Astrocyte (in vitro differentiated cells and primary cell): ENCODE data around the gene SETDB2. TPM values are rescaled to one million over a fixed set of nuclear protein-coding genes. Genes with fewer than 3 reads are reported as not detected.
"Not testable (repeated sequence)": the region's sequence is repeated elsewhere in the genome, so short reads cannot be mapped to it uniquely, and the experiment has no call there.

Experiments used
- DNase-seq: peaks from one replicate; pipeline ENCODE4 v3.0.0-alpha.2; 2010; ENCODE audit warnings: low read depth
- FAIRE-seq: peaks from 2 replicates; lab custom pipeline; 2011; peaks lifted over from hg19 to GRCh38; lab: Jason Lieb, UNC
- H2AFZ ChIP-seq: 2 replicates; pipeline ENCODE4 v1.6.0; 2012; ENCODE audit warnings: low read depth, low read length, inconsistent platforms
- H3K27ac ChIP-seq: 2 replicates; pipeline ENCODE4 v1.5.1; 2011; ENCODE audit warnings: low read depth, low read length, inconsistent platforms
- H3K27me3 ChIP-seq: 2 replicates; pipeline ENCODE4 v1.6.0; 2011; ENCODE audit warnings: low read length, inconsistent platforms; ENCODE audit not compliant: insufficient read depth
- H3K36me3 ChIP-seq: 2 replicates; pipeline ENCODE4 v1.5.1; 2011; ENCODE audit warnings: low read length, inconsistent platforms; ENCODE audit not compliant: insufficient read depth
- H3K4me1 ChIP-seq: 2 replicates; pipeline ENCODE4 v1.5.1; 2011; ENCODE audit warnings: low read length, inconsistent platforms; ENCODE audit not compliant: insufficient read depth
- H3K4me2 ChIP-seq: 2 replicates; pipeline ENCODE4 v1.6.0; 2012; ENCODE audit warnings: low read length, inconsistent platforms
- H3K4me3 ChIP-seq: 2 replicates; pipeline ENCODE4 v1.5.1; 2011; ENCODE audit warnings: low read depth, mild to moderate bottlenecking, low read length, inconsistent platforms; ENCODE audit not compliant: insufficient read depth
- H3K79me2 ChIP-seq: 2 replicates; pipeline ENCODE4 v1.6.0; 2012; ENCODE audit warnings: mild to moderate bottlenecking, low read length, inconsistent platforms; ENCODE audit not compliant: insufficient read depth
- H3K9ac ChIP-seq: 2 replicates; pipeline ENCODE4 v1.6.0; 2012; ENCODE audit warnings: mild to moderate bottlenecking, low read length, inconsistent platforms
- H3K9me3 ChIP-seq: 2 replicates; pipeline ENCODE4 v1.5.1; 2012; ENCODE audit warnings: low read depth, mild to moderate bottlenecking, low read length, inconsistent platforms; ENCODE audit not compliant: insufficient read depth
- H4K20me1 ChIP-seq: 2 replicates; pipeline ENCODE4 v1.6.0; 2012; ENCODE audit warnings: low read length, inconsistent platforms; ENCODE audit not compliant: insufficient read depth
- H3K27ac Mint-ChIP-seq: one replicate; pipeline ENCODE4 v1.8.0; 2021; ENCODE audit warnings: mild to moderate bottlenecking, mixed read lengths; ENCODE audit not compliant: unreplicated experiment
- H3K27me3 Mint-ChIP-seq: one replicate; pipeline ENCODE4 v1.8.0; 2021; ENCODE audit warnings: low read depth, mixed read lengths; ENCODE audit not compliant: unreplicated experiment
- H3K36me3 Mint-ChIP-seq: one replicate; pipeline ENCODE4 v1.8.0; 2021; ENCODE audit warnings: low read depth, mixed read lengths; ENCODE audit not compliant: unreplicated experiment
- H3K4me1 Mint-ChIP-seq: one replicate; pipeline ENCODE4 v1.8.0; 2021; ENCODE audit warnings: low read depth, mixed read lengths; ENCODE audit not compliant: unreplicated experiment
- H3K4me3 Mint-ChIP-seq: one replicate; pipeline ENCODE4 v1.8.0; 2021; ENCODE audit warnings: mild to moderate bottlenecking, moderate library complexity, mixed read lengths; ENCODE audit not compliant: unreplicated experiment
- H3K9me3 Mint-ChIP-seq: one replicate; pipeline ENCODE4 v1.8.0; 2021; ENCODE audit warnings: mild to moderate bottlenecking, mixed read lengths; ENCODE audit not compliant: unreplicated experiment
- EZH2 ChIP-seq: IDR thresholded peaks from 2 replicates; pipeline ENCODE4 v1.6.1; 2012; ENCODE audit warnings: mild to moderate bottlenecking, low read length, inconsistent platforms; ENCODE audit not compliant: insufficient read depth
- total RNA-seq: library from RNA; stranded (reverse); gene quantifications from 2 replicates; pipeline ENCODE4 v1.2.1, GENCODE V29; 2021
- TF ChIP-seq, protein P1 (sequence below): IDR thresholded peaks from 2 replicates; pipeline ENCODE4 v1.5.1; 2011; ENCODE audit warnings: low read depth, mild to moderate bottlenecking, inconsistent platforms, low read length, moderate library complexity; ENCODE audit not compliant: insufficient read depth

The SETDB2 gene
- total RNA-seq, 1 donor from 2014 or later, result 5.8 TPM

DNA sequence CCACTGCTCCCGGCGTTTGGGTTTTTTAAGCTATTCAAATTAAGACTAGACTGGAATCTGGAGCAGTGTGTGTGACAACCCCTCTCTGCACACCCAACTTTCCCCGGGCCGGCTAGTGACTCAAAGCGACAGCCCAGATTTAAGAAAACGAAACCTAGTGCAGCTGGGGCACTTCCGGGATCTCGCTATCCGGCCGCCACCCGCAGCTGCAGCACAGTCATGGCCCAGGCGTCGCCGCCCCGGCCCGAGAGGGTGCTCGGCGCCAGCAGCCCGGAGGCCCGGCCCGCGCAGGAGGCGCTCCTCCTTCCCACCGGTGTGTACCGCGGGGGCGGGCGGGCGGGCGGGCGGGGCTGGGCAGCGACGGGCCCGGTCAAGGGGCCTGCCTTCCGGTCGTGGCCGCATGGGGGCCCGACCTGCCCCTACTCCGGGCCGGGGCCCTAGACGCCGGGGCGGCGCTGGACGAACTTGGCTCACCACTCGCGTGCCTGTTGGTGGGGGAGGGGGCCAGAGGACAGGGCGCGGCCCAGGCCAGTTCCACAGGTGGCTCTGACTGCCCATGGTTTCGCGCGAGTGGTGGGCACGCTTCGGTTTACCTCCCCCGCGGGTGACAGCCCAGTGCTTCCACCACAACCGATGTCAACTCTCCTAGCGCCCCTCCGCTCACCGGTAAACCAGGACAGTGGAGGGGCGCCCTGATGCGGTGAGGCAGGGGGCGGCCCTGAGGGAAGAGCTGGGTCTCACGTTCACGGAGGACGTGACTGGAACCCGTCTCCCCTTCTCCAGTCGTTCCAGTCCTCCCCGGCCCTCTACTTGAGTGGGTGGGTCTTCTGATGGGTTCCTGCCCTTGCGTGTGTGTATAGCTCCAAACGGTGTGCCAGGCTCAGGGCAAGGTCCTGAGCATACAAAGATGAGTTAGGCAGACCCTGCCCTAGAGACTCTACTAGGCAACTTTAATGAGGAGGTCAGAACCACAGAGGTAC lies 52.0 kb downstream of the SETDB2 start, which contains the start of gene PHF11:
PHF11 (plus strand) TSS at position 171 of the 980 bp plus-strand sequence; CDS start at position 220, 49 bp downstream.
- Histone ChIP-seq H3K4me2 (peak within 1 kb of the TSS; percentile 94), H3K27me3 (no peaks in the 10 kb centered on the region), H3K79me2 (no peaks in the 10 kb centered on the region), H3K9ac (peak within 1 kb of the TSS; percentile 87), H3K4me1 (peaks cover 7% of the 10 kb centered on the region), H3K36me3 (no peaks in the 10 kb centered on the region), H3K4me3 (peak within 1 kb of the TSS; percentile 72), H3K9me3 (no peaks in the 10 kb centered on the region), H2AFZ (peak within 1 kb of the TSS; percentile 84), H3K27ac (peak within 1 kb of the TSS; percentile 60), H4K20me1 (no peaks in the 10 kb centered on the region)
- peak within 1 kb of the TSS; percentile 90 for H3K4me3 Mint-ChIP-seq
- H3K36me3 Mint-ChIP-seq, result peaks cover 10% of the 10 kb centered on the region
- H3K27ac Mint-ChIP-seq, result peak within 1 kb of the TSS; percentile 97
- H3K9me3 Mint-ChIP-seq, result no peaks in the 10 kb centered on the region
- no peaks in the 10 kb centered on the region for H3K27me3 Mint-ChIP-seq
- no peak for FAIRE-seq
- peaks cover 2% of the 10 kb centered on the region for H3K4me1 Mint-ChIP-seq
- peak; percentile 59 for DNase-seq
- TF ChIP-seq, protein P1, sequence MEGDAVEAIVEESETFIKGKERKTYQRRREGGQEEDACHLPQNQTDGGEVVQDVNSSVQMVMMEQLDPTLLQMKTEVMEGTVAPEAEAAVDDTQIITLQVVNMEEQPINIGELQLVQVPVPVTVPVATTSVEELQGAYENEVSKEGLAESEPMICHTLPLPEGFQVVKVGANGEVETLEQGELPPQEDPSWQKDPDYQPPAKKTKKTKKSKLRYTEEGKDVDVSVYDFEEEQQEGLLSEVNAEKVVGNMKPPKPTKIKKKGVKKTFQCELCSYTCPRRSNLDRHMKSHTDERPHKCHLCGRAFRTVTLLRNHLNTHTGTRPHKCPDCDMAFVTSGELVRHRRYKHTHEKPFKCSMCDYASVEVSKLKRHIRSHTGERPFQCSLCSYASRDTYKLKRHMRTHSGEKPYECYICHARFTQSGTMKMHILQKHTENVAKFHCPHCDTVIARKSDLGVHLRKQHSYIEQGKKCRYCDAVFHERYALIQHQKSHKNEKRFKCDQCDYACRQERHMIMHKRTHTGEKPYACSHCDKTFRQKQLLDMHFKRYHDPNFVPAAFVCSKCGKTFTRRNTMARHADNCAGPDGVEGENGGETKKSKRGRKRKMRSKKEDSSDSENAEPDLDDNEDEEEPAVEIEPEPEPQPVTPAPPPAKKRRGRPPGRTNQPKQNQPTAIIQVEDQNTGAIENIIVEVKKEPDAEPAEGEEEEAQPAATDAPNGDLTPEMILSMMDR, result no peak
- no peak for TF ChIP-seq EZH2

DNA sequence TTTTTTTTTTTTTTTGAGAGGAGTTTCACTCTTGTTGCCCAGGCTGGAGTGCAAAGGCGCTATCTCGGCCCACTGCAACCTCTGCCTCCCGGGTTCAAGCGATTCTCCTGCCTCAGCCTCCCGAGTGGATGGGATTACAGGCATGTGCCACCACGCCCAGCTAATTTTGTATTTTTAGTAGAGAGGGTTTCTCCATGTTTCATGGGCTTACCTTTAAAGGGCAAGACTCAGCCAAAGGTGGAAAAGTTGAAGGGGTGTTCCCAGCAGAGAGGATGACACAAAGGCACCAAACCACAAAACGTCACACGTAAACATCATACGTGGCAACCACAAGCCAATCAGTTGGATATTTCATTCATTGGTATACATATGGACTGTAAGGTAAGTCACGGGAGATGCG lies 52.8 kb downstream of the SETDB2 start:
- H3K36me3 ChIP-seq, H4K20me1 ChIP-seq, H3K36me3 Mint-ChIP-seq, DNase-seq, H3K9ac ChIP-seq, H3K79me2 ChIP-seq, H3K9me3 Mint-ChIP-seq, H3K27me3 Mint-ChIP-seq, FAIRE-seq, H3K9me3 ChIP-seq, H3K4me1 Mint-ChIP-seq, H3K4me3 ChIP-seq, H2AFZ ChIP-seq, H3K27me3 ChIP-seq, H3K27ac ChIP-seq, H3K4me2 ChIP-seq, H3K4me1 ChIP-seq: not testable (repeated sequence)
- peak overlapping the region; percentile 91 for H3K27ac Mint-ChIP-seq
- peak overlapping the region; percentile 86 for H3K4me3 Mint-ChIP-seq

- Histone ChIP-seq H3K9ac (no peak overlapping the region), H3K4me2 (no peak overlapping the region), H3K36me3 (no peaks in the 10 kb centered on the region), H3K27me3 (no peaks in the 10 kb centered on the region), H3K4me3 (no peak overlapping the region), H3K4me1 (peaks cover 7% of the 10 kb centered on the region), H3K9me3 (no peaks in the 10 kb centered on the region), H3K79me2 (no peaks in the 10 kb centered on the region), H2AFZ (no peak overlapping the region), H3K27ac (no peak overlapping the region), H4K20me1 (no peaks in the 10 kb centered on the region)
- no peaks in the 10 kb centered on the region for H3K9me3 Mint-ChIP-seq
- H3K4me1 Mint-ChIP-seq, result peaks cover 2% of the 10 kb centered on the region
- DNase-seq (no peak), FAIRE-seq (no peak)
- H3K36me3 Mint-ChIP-seq, result peaks cover 9% of the 10 kb centered on the region
- TF ChIP-seq, protein P1, result no peak
- TF ChIP-seq EZH2, result no peak
- no peak overlapping the region for H3K27ac Mint-ChIP-seq
- peak overlapping the region; percentile 86 for H3K4me3 Mint-ChIP-seq
- H3K27me3 Mint-ChIP-seq, result no peaks in the 10 kb centered on the region
These were observed 53.2 kb downstream of the SETDB2 start for GRCh38 chr13:49497272-49497671.
